HepG2 (cell line): ENCODE data around the gene RBM45. TPM values are rescaled to one million over a fixed set of nuclear protein-coding genes. Genes with fewer than 3 reads are reported as not detected.

Experiments used
- DZIP1 ChIP-seq: sonication (generic); formaldehyde crosslinking; IDR thresholded peaks from 2 replicates; pipeline ENCODE4 v1.5.0; 2020; ENCODE audit warnings: mild to moderate bottlenecking, missing genetic modification reagents
- ELF1 ChIP-seq: sonication (generic); formaldehyde crosslinking; IDR thresholded peaks from 2 replicates; pipeline ENCODE4 v1.4.0; 2020; ENCODE audit warnings: missing genetic modification reagents
- FOXK2 ChIP-seq: fragments of 450-650 bp; IDR thresholded peaks from 2 replicates; pipeline ENCODE4 v1.6.1; 2016
- HNRNPL ChIP-seq: fragments of 200-400 bp; formaldehyde crosslinking; IDR thresholded peaks from 2 replicates; pipeline ENCODE4 v1.6.1; 2017; ENCODE audit warnings: mild to moderate bottlenecking, low read depth, low read length
- RBAK ChIP-seq: sonication (generic); formaldehyde crosslinking; IDR thresholded peaks from 2 replicates; pipeline ENCODE4 v1.5.1; 2020; ENCODE audit warnings: mild to moderate bottlenecking, missing genetic modification reagents
- SATB2 ChIP-seq: sonication (generic); formaldehyde crosslinking; IDR thresholded peaks from 2 replicates; pipeline ENCODE4 v1.5.0; 2020; ENCODE audit warnings: missing genetic modification reagents
- SMAD1 ChIP-seq: sonication (generic); formaldehyde crosslinking; IDR thresholded peaks from 2 replicates; pipeline ENCODE4 v1.4.0; 2020; ENCODE audit warnings: missing genetic modification reagents, low read depth, mild to moderate bottlenecking, borderline replicate concordance
- SPEN ChIP-seq: sonication (generic); formaldehyde crosslinking; IDR thresholded peaks from 2 replicates; pipeline ENCODE4 v1.5.1; 2020; ENCODE audit warnings: low read depth, mild to moderate bottlenecking, missing genetic modification reagents
- STAG1 ChIP-seq: sonication (generic); formaldehyde crosslinking; IDR thresholded peaks from 2 replicates; pipeline ENCODE4 v1.4.0; 2020; ENCODE audit warnings: missing genetic modification reagents
- ZBTB49 ChIP-seq: sonication (generic); formaldehyde crosslinking; IDR thresholded peaks from 2 replicates; pipeline ENCODE4 v1.4.0; 2020; ENCODE audit warnings: missing genetic modification reagents, borderline replicate concordance
- ZKSCAN1 ChIP-seq: fragments of 150-350 bp; IDR thresholded peaks from 2 replicates; pipeline ENCODE4 v1.6.1; 2014; ENCODE audit warnings: low read length
- ZNF224 ChIP-seq: sonication (generic); formaldehyde crosslinking; IDR thresholded peaks from 2 replicates; pipeline ENCODE4 v1.5.0; 2020; ENCODE audit warnings: mild to moderate bottlenecking, missing genetic modification reagents
- ZNF335 ChIP-seq: sonication (generic); formaldehyde crosslinking; IDR thresholded peaks from 2 replicates; pipeline ENCODE4 v1.4.0; 2020; ENCODE audit warnings: missing genetic modification reagents
- ZNF337 ChIP-seq: sonication (generic); formaldehyde crosslinking; IDR thresholded peaks from 2 replicates; pipeline ENCODE4 v1.5.1; 2020; ENCODE audit warnings: missing genetic modification reagents, low read depth, mild to moderate bottlenecking, borderline replicate concordance
- ZNF414 ChIP-seq: sonication (generic); formaldehyde crosslinking; IDR thresholded peaks from 2 replicates; pipeline ENCODE4 v1.5.0; 2020; ENCODE audit warnings: missing genetic modification reagents
- ZNF598 ChIP-seq: sonication (generic); formaldehyde crosslinking; IDR thresholded peaks from 2 replicates; pipeline ENCODE4 v1.5.1; 2020; ENCODE audit warnings: mild to moderate bottlenecking, missing genetic modification reagents, borderline replicate concordance
- ZNF747 ChIP-seq: sonication (generic); formaldehyde crosslinking; IDR thresholded peaks from 2 replicates; pipeline ENCODE4 v1.8.1; 2023; ENCODE audit warnings: missing genetic modification reagents, mild to moderate bottlenecking, borderline replicate concordance
- ZNF83 ChIP-seq: sonication (generic); formaldehyde crosslinking; IDR thresholded peaks from 2 replicates; pipeline ENCODE4 v1.4.0; 2020; ENCODE audit warnings: missing genetic modification reagents, mild to moderate bottlenecking, borderline replicate concordance
- polyA plus RNA-seq, 8 experiments: library from polyadenylated mRNA; depleted of rRNA in 3 of 8; stranded (reverse) in 7 of 8; unstranded in 1 of 8; fragments of >200 nt; fragmentation: Illumina TruSeq in 4 of 8; extraction: Trizol in 4 of 8; gene quantifications; 2 replicates each; pipeline versions ENCODE4 v1.2.1 to v1.2.3, GENCODE V29; 2011 to 2016; ENCODE audit warnings: low read depth in 4 of 8, missing spikeins in 1 of 8, mixed read lengths in 1 of 8; ENCODE audit not compliant: insufficient read depth in 1 of 8
- total RNA-seq, 5 experiments: library from RNA; depleted of rRNA; stranded (reverse); fragments of >200 nt; fragmentation: Illumina TruSeq; extraction: Trizol; gene quantifications; 2 replicates each; pipeline ENCODE4 v1.2.3, GENCODE V29; 2016; ENCODE audit warnings: low read depth in 1 of 5
- TF ChIP-seq, protein P1 (sequence below): IDR thresholded peaks from 2 replicates; pipeline ENCODE4 v1.6.1; 2016
- TF ChIP-seq, protein P2 (sequence below): fragments of 450-650 bp; IDR thresholded peaks from 2 replicates; pipeline ENCODE4 v1.6.1; 2016

Gene RBM45
- total and polyA plus RNA-seq, 2 of the 13 experiments (the other 11 are each of a cell fraction or from before 2014, with no cell fraction given): 5.7 to 25.2 TPM

DNA sequence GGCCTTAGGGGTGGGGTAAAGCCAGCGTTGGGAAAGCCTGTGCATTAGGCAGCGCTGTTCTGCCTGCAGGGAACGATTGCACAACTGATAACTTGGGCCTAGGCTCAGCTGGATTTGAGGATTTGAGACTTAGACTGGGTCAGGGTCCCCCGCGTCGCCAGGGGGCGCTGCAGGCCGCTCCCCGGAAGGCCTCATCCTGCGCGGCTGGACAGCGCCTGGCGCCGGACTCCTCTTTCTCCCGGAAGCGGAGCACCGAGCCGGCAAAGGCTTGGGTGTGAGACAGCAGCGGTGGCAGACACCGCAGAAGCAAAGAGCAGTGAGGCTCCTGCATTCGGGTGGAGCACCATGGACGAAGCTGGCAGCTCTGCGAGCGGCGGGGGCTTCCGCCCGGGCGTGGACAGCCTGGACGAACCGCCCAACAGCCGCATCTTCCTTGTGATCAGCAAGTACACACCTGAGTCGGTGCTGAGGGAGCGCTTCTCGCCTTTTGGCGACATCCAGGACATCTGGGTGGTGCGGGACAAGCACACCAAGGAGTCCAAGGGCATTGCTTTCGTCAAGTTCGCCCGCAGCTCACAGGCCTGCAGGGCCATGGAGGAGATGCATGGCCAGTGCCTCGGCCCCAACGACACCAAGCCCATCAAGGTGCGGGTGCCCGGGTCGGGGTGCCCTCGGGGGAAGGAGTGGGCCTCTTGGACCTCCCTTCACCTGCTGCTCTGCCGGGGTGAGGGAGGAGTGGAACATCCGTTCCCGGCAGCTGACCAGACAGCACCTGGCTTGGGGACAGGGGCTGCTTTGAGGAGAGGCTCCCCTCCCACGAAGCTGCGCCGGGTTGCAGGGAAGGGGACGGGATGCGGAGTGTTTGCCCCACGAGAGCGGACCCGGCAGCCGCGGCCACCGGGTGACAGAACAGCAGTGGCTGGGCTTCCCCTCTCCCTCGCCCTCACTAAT is at the start of gene RBM45 (continued):
- TF ChIP-seq DZIP1 (CRISPR knock-in tag): peak; percentile 96; the same call in 1 of the 2 replicates
- peak; percentile 95 for TF ChIP-seq ZNF335
- peak; percentile 99 for TF ChIP-seq ZNF224 (CRISPR knock-in tag)
- peak; percentile 67; the same call in 1 of the 2 replicates for TF ChIP-seq ZKSCAN1
- TF ChIP-seq STAG1 (CRISPR knock-in tag): peak; percentile 75
- TF ChIP-seq, protein P1, sequence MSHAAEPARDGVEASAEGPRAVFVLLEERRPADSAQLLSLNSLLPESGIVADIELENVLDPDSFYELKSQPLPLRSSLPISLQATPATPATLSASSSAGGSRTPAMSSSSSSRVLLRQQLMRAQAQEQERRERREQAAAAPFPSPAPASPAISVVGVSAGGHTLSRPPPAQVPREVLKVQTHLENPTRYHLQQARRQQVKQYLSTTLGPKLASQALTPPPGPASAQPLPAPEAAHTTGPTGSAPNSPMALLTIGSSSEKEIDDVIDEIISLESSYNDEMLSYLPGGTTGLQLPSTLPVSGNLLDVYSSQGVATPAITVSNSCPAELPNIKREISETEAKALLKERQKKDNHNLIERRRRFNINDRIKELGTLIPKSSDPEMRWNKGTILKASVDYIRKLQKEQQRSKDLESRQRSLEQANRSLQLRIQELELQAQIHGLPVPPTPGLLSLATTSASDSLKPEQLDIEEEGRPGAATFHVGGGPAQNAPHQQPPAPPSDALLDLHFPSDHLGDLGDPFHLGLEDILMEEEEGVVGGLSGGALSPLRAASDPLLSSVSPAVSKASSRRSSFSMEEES: peak; percentile 72
- no peak for TF ChIP-seq FOXK2
- peak; percentile 99 for TF ChIP-seq SPEN (CRISPR knock-in tag)
- peak; percentile 71; the same call in 1 of the 2 replicates for TF ChIP-seq HNRNPL
- TF ChIP-seq ZNF598 (CRISPR knock-in tag): peak; percentile 99
- no peak for TF ChIP-seq SATB2 (CRISPR knock-in tag)
- TF ChIP-seq ZNF83 (CRISPR knock-in tag): peak; percentile 89; the same call in 1 of the 2 replicates
- TF ChIP-seq ELF1: peak; percentile 100
- TF ChIP-seq ZNF747 (CRISPR knock-in tag): peak; percentile 98
- TF ChIP-seq ZBTB49: peak; percentile 67; the same call in 1 of the 2 replicates
- no peak; the same call in 1 of the 2 replicates for TF ChIP-seq RBAK
- TF ChIP-seq, protein P2, sequence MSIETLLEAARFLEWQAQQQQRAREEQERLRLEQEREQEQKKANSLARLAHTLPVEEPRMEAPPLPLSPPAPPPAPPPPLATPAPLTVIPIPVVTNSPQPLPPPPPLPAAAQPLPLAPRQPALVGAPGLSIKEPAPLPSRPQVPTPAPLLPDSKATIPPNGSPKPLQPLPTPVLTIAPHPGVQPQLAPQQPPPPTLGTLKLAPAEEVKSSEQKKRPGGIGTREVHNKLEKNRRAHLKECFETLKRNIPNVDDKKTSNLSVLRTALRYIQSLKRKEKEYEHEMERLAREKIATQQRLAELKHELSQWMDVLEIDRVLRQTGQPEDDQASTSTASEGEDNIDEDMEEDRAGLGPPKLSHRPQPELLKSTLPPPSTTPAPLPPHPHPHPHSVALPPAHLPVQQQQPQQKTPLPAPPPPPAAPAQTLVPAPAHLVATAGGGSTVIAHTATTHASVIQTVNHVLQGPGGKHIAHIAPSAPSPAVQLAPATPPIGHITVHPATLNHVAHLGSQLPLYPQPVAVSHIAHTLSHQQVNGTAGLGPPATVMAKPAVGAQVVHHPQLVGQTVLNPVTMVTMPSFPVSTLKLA: no peak
- peak; percentile 97; the same call in 1 of the 2 replicates for TF ChIP-seq SMAD1 (CRISPR knock-in tag)
- TF ChIP-seq ZNF337 (CRISPR knock-in tag): peak; percentile 80; the same call in 1 of the 2 replicates
- peak; percentile 99 for TF ChIP-seq ZNF414 (CRISPR knock-in tag)
